HG02885 (cell line): ENCODE measurements around the gene SRP68.

Source experiments
- ATAC-seq: cut with Tn5 transposase; IDR thresholded peaks from one replicate; pipeline ENCODE4 v1.9.1; 2021; ENCODE audit warnings: mild to moderate bottlenecking; ENCODE audit not compliant: unreplicated experiment, poor library complexity

Gene SRP68

GRCh38 chr17:76022973-76023899 is 49.1 kb downstream of the SRP68 start:
- ATAC-seq, result no peak

- no peak for ATAC-seq
Measured at GRCh38 chr17:76022285-76022684, 50.0 kb downstream of the SRP68 start.

GRCh38 chr17:76019833-76020467 is 52.4 kb downstream of the SRP68 start:
- ATAC-seq, result no peak

GRCh38 chr17:76018801-76019200 is 53.5 kb downstream of the SRP68 start:
- ATAC-seq, result no peak

- ATAC-seq, result no peak
Measured at GRCh38 chr17:76018340-76018680, 54.0 kb downstream of the SRP68 start.

- ATAC-seq, result no peak
Measured at GRCh38 chr17:76017481-76018339, 54.6 kb downstream of the SRP68 start.

GRCh38 chr17:76014925-76015261 is 57.4 kb downstream of the SRP68 start:
- ATAC-seq, result no peak

- no peak for ATAC-seq
Measured at GRCh38 chr17:76014100-76014924, 58.0 kb downstream of the SRP68 start.

GRCh38 chr17:76013377-76013932 is 58.9 kb downstream of the SRP68 start:
- ATAC-seq, result no peak

GRCh38 chr17:76011951-76012350 is 60.4 kb downstream of the SRP68 start:
- no peak for ATAC-seq

GRCh38 chr17:76009969-76010661 is 62.2 kb downstream of the SRP68 start:
- no peak for ATAC-seq

GRCh38 chr17:76009447-76009846 is 62.9 kb downstream of the SRP68 start:
- no peak for ATAC-seq

- ATAC-seq, result no peak
Measured at GRCh38 chr17:76008630-76009425, 63.5 kb downstream of the SRP68 start.

GRCh38 chr17:76008208-76008607 is 64.1 kb downstream of the SRP68 start:
- ATAC-seq, result no peak

- ATAC-seq, result no peak
Measured at GRCh38 chr17:76007850-76008165, 64.5 kb downstream of the SRP68 start.

GRCh38 chr17:76007131-76007849 is 65.0 kb downstream of the SRP68 start:
- ATAC-seq, result no peak

- no peak for ATAC-seq
Measured at GRCh38 chr17:76005263-76006149, 66.8 kb downstream of the SRP68 start.
